Thymus (tissue), 11 donors: ENCODE measurements around the gene RBP4. TPM values are rescaled to one million over a fixed set of nuclear protein-coding genes. Genes with fewer than 3 reads are reported as not detected.
"Not testable (repeated sequence)": the region's sequence is repeated elsewhere in the genome, so short reads cannot be mapped to it uniquely, and the experiment has no call there.

ENCODE experiments used
- DNase-seq, 9 donors: peaks; one replicate each; pipeline ENCODE4 v3.0.0-alpha.2; 2013; ENCODE audit warnings: low spot score in 9 of 9, low read depth in 6 of 9, missing footprints in 1 of 9
- H3K27ac ChIP-seq, 2 donors: one replicate each; pipeline ENCODE4 v1.5.1; 2013; ENCODE audit warnings: control low read depth in 1 of 2, low read depth in 1 of 2, low read length in 1 of 2, mild to moderate bottlenecking in 1 of 2, moderate library complexity in 1 of 2
- H3K27me3 ChIP-seq, 2 donors: one replicate each; pipeline ENCODE4 v1.5.1; 2013; ENCODE audit warnings: low read length in 1 of 2; ENCODE audit not compliant: control insufficient read depth in 2 of 2, insufficient read depth in 1 of 2
- H3K36me3 ChIP-seq, 2 donors: one replicate each; pipeline ENCODE4 v1.5.1; 2013; ENCODE audit warnings: low read length in 1 of 2, mild to moderate bottlenecking in 1 of 2, moderate library complexity in 1 of 2; ENCODE audit not compliant: control insufficient read depth in 2 of 2, insufficient read depth in 2 of 2
- H3K4me1 ChIP-seq, 2 donors: one replicate each; pipeline ENCODE4 v1.5.1; 2013; ENCODE audit warnings: low read length in 2 of 2; ENCODE audit not compliant: control insufficient read depth in 2 of 2, insufficient read depth in 2 of 2
- H3K4me3 ChIP-seq, 2 donors: one replicate each; pipeline ENCODE4 v1.5.1; 2013; ENCODE audit warnings: low read length in 2 of 2, control low read depth in 1 of 2, mild to moderate bottlenecking in 1 of 2
- H3K9me3 ChIP-seq, 2 donors: one replicate each; pipeline ENCODE4 v1.5.1; 2013; ENCODE audit warnings: low read length in 1 of 2, mild to moderate bottlenecking in 1 of 2; ENCODE audit not compliant: control insufficient read depth in 2 of 2, insufficient read depth in 1 of 2
- WGBS: extraction: QIAGEN DNeasy Blood & Tissue Kit; methylation state at CpG from one replicate; pipeline ENCODE4 v1.1.7; 2013; 5-methylcytosine and 5-hydroxymethylcytosine counted together
- polyA plus RNA-seq: library from polyadenylated mRNA; stranded (reverse); fragments of 200-250 nt; gene quantifications from one replicate; pipeline ENCODE4 v1.2.3, GENCODE V29; 2013
- total RNA-seq: library from RNA; stranded (reverse); fragments of 120-200 nt; gene quantifications from one replicate; pipeline ENCODE4 v1.2.4, GENCODE V29; 2013
- donor health status: healthy.

RBP4 gene
- total and polyA plus RNA-seq, 2 donors = 0.19 to 3.1 TPM

DNA sequence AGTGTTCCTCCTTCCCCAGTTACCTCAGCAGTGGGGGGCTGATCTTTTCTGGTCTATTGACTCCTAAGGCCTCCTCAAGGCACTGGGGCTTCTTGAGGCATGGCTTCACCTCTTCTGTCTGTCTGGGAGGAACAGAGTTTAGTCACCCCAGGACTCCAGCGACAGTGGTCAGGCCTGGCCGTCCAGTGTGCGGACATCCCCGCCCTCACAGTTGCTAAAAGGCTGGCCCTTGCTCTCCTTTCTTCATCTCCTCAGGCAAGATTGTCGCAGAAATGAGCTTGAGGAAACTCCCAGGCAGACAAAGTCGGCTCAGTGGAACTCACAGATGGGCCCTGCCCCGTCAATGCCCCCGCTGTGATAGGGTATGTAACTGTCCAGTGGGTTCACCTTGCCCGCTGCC is 41.5 kb downstream of the RBP4 start:
- WGBS = 98% methylated on average over 9 of the region's 9 CpGs

DNA sequence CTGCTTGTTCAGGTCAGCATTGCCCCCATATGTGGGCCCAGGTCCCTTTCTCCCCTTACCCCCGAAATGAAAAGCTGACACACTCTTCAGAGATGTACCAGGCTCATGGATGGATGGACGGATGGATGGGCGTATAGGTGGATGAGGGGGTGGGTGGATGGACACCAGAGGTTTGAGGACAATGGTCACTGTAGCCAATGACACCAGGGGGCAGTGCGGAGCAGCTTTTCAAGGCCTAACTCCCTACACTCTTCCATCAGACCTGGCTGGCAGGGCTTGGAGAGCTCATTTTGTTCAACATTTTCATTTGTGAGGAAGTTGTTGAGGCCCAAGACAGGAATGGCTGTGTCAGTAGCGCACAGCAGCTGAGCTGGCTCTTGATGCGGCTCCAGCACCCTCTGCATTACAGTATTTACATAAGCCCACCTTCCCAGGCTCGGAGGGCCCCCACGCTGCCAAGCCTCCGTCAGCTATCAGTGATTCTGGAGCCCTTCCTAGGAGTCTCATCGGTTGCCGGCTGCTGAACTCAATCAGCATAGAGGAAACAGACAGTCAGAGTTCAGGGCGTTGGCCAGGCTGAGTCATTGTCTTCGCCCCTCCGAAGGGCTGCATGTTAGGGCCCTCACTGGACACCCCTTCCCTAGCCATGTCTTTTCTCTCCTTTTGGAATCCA is 46.1 kb downstream of the RBP4 start:
- Histone ChIP-seq H3K9me3 (no peaks in the 10 kb centered on the region), H3K4me3 (no peak overlapping the region), H3K4me1 (no peaks in the 10 kb centered on the region), H3K36me3 (no peaks in the 10 kb centered on the region), H3K27me3 (no peaks in the 10 kb centered on the region), H3K27ac (no peak overlapping the region)
- 35% methylated on average over 14 of the region's 14 CpGs for WGBS
- peak in 5 of 9 donors; percentile 5 to 45 (median 21) for DNase-seq

More for the DNA sequence above, 41.5 kb downstream of the RBP4 start:
- no peaks in the 10 kb centered on the region for H3K9me3 ChIP-seq
- no peaks in the 10 kb centered on the region for H3K36me3 ChIP-seq
- DNase-seq = no peak
- no peaks in the 10 kb centered on the region for H3K27me3 ChIP-seq
- no peak overlapping the region for H3K4me3 ChIP-seq
- no peaks in the 10 kb centered on the region for H3K4me1 ChIP-seq
- no peak overlapping the region for H3K27ac ChIP-seq

DNA sequence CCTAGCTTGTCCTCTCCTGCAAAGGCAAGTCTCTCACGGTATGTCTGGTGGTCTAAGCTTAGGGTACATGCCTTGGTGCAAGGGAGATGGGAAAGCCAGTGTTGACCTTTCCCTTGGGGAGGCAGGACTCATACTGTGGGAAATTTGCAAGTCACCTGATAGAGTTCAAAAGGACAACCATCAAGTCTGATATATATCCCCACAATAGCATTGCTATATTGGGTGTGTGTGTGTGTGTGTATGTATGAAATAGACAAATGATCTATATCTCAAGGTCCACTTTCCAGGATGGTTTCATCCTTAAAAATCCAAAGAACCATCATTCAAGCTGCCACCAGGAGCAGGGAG is 46.7 kb downstream of the RBP4 start:
- Histone ChIP-seq H3K27ac (no peak overlapping the region), H3K4me3 (no peak overlapping the region), H3K9me3 (no peaks in the 10 kb centered on the region), H3K36me3 (no peaks in the 10 kb centered on the region), H3K4me1 (no peaks in the 10 kb centered on the region), H3K27me3 (no peaks in the 10 kb centered on the region)
- 93% methylated on average over 1 of the region's 1 CpG for WGBS
- DNase-seq = no peak

DNA sequence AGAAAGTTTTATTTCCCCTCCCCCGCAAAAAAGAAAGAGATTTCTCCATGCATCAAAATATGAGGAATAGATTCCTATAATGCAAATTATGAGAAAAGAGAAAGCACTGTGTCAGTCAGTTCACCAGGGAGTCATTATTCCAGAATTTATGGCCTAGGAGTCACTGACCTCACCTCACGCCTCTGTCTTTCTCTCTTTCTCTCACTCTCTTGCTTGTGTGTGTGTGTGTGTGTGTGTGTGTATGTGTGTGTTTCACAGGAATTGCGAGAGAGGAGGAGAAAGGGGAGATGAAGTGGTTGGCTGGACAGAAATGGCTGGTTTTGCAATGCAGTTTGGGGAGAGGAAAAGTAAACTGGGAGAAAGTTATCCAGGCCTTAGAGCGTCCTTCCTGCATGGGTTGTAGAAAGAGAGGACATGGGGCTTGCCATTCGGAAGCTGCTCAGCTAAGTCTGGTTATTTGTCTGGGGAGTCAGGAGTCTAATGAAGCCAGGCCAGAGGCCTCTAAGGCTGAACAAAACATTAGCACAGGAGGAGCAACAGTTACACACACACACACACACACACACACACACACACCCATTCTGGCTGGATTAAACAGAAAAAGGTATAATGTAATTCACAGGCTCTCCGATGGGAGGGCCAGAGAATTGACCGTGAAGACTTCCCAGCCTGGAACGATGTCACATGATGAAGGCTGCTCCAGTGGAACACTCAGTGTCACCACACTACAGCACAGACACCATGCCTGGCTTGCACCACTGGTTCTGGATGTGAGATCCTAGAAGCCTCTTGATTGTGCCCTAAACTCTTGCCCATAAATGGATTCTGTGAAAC is 47.3 kb downstream of the RBP4 start:
- Histone ChIP-seq H3K27me3 (no peaks in the 10 kb centered on the region), H3K36me3 (no peaks in the 10 kb centered on the region), H3K9me3 (no peaks in the 10 kb centered on the region), H3K4me3 (no peak overlapping the region), H3K27ac (no peak overlapping the region), H3K4me1 (no peaks in the 10 kb centered on the region)
- no peak for DNase-seq
- 97% methylated on average over 8 of the region's 8 CpGs for WGBS

DNA sequence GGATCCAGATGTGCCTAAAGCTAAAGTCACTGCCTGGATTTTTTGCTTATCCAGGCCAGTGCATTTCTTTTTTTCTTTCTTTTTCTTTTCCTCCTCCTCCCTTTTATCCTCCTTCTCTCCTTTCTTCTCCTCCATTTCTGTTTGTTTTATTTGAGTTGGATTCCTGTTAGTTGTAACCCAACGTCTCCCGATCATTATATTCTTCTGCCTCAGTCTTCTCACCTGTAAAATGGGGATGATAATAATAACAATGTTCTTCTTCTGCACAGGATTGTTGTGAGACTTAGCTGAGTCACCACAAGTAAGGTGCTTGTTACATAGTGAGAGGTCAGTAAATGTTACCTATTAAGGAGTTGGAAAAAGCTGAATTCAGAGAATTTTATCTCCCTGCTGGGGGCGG is 48.3 kb downstream of the RBP4 start:
- 99% methylated on average over 3 of the region's 3 CpGs for WGBS
- Histone ChIP-seq H3K9me3 (no peaks in the 10 kb centered on the region), H3K27me3 (no peaks in the 10 kb centered on the region), H3K4me3 (no peak overlapping the region), H3K27ac (no peak overlapping the region), H3K4me1 (no peaks in the 10 kb centered on the region), H3K36me3 (no peaks in the 10 kb centered on the region)
- no peak for DNase-seq

DNA sequence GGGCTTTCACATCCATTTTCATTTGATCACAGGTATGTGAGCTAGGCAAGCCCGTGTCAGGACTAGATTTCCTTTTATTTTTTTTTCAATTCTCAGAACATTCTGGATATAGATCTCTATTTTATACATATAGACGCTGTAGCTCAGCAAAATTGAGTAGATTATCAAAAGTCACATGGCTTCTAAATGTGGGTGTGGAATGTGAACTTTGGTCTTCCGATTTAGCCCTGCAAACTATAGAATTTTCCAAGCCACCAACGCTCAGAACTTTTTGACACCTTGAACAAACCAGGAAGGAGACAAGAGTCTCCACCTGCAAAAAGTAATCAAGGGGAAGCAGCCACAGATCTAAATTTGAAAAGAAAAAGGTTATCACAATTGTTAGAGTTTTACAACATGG is 50.4 kb downstream of the RBP4 start:
- no peak for DNase-seq
- Histone ChIP-seq H3K36me3 (no peaks in the 10 kb centered on the region), H3K4me1 (no peaks in the 10 kb centered on the region), H3K9me3 (no peaks in the 10 kb centered on the region), H3K27me3 (no peaks in the 10 kb centered on the region), H3K4me3 (no peak overlapping the region), H3K27ac (no peak overlapping the region)
- 93% methylated on average over 4 of the region's 4 CpGs for WGBS

DNA sequence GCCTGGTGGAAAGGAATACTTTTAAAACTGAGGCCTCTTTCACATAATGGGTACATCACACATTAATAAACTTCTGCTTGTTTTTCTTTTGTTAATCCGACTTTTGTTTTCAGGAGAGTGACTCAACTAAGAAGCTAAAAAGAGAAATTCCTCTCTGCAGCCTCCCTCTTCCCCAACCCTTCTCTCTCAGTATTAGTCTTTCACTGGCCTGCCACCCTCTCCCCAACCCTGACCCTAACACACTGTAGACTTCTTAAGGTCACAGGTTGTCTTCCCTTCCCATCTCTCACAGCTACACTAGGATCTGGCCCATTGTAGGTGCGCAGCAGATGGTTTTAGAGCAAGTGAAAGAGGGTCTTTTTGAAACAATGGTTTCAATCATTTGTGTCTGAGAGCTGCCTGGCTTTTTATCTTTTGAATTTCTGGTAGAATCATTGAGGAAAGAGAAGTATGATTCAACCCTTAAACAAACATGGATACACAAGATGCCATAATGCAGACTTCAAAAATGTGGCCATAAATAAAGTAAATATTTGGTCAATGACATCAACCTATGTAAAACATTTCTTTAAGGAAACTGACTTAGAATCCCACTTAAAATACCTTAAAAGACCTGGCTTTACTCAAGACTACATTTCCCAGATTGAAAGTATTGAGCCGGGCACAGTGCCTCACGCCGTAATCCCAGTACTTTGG is 52.5 kb downstream of the RBP4 start:
- DNase-seq = no peak
- 96% methylated on average over 5 of the region's 5 CpGs for WGBS
- no peaks in the 10 kb centered on the region for H3K4me1 ChIP-seq
- H3K36me3 ChIP-seq = no peaks in the 10 kb centered on the region
- H3K4me3 ChIP-seq = no peak overlapping the region
- H3K27ac ChIP-seq = no peak overlapping the region
- no peaks in the 10 kb centered on the region for H3K9me3 ChIP-seq
- no peaks in the 10 kb centered on the region for H3K27me3 ChIP-seq

DNA sequence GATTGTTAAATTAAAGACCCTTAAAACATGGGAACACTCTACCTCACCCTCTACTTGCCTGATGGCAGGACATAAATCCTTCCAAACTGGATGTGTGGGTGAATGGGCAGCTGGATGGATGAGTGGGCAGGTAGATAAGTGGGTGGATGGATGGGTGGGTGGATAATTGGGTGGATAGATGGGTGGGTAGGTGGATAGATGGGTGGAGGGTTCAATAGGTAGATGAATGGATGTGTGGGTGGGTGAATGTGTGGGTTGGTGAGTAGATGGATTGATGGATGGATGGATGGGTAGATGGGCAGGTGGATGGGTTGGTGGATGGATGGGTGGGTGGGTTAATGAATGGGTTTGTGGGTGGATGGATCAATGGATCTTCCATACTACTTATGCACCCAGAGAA is 53.5 kb downstream of the RBP4 start:
- H3K27me3 ChIP-seq = no peaks in the 10 kb centered on the region

DNA sequence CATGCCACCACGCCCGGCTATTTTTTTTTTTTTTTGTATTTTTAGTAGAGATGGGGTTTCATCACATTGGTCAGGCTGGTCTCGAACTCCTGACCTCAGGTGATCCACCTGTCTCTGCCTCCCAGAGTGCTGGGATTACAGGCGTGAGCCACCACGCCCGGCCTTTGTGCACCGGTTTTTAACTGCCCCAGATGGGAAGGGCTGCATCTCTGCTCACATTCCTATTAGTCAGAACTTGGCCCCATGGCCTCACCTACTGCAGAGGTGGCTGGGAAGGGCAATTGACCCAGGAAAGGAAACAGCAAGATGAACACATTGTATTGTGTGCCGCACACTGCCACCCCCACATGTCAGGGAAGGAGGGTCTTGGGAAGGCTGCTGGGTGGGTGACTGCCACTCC is 54.0 kb downstream of the RBP4 start:
- not testable (repeated sequence) for H3K36me3 ChIP-seq, H3K27ac ChIP-seq, H3K27me3 ChIP-seq, DNase-seq, H3K4me1 ChIP-seq, H3K9me3 ChIP-seq, H3K4me3 ChIP-seq
- WGBS = 93% methylated on average over 8 of the region's 8 CpGs

More for the DNA sequence above, 53.5 kb downstream of the RBP4 start:
- no peak overlapping the region for H3K4me3 ChIP-seq
- no peak overlapping the region for H3K27ac ChIP-seq
- no peaks in the 10 kb centered on the region for H3K9me3 ChIP-seq
- DNase-seq = no peak
- H3K36me3 ChIP-seq = no peaks in the 10 kb centered on the region
- no peaks in the 10 kb centered on the region for H3K4me1 ChIP-seq
